Naive thymus-derived CD4-positive, alpha-beta T cell (primary cell): ENCODE results near the gene PDSS2. TPM values are rescaled to one million over a fixed set of nuclear protein-coding genes. Genes with fewer than 3 reads are reported as not detected.
"Not testable (repeated sequence)": the region's sequence is repeated elsewhere in the genome, so short reads cannot be mapped to it uniquely, and the experiment has no call there.

ENCODE experiments used
- ATAC-seq: fragments of 150-1000 bp; cut with Tn5 transposase; 2 replicates; pipeline ENCODE4 v1.10.0; 2021; ENCODE audit warnings: mild to moderate bottlenecking, moderate library complexity
- CTCF ChIA-PET: fragments of 350-600 bp; sonication (Branson Sonifier 250); formaldehyde crosslinking; loops from one replicate; lab custom pipeline; 2021; ENCODE audit warnings: antibody characterized with exemption; lab: Charles Lee
- POLR2A ChIA-PET: fragments of 350-600 bp; sonication (Branson Sonifier 250); formaldehyde crosslinking; loops from one replicate; lab custom pipeline; 2021; ENCODE audit warnings: antibody characterized with exemption, inconsistent platforms; lab: Charles Lee
- DNase-seq, 9 donors: peaks; one replicate each; pipeline versions ENCODE4 v3.0.0 to v3.0.0-alpha.2; 2020 to 2022; ENCODE audit warnings: mixed read lengths in 1 of 9
- H3K27ac ChIP-seq: one replicate; pipeline ENCODE4 v1.7.0; 2013; ENCODE audit warnings: mild to moderate bottlenecking, low read depth, low read length, moderate library complexity
- H3K27me3 ChIP-seq, 2 donors: one replicate each; pipeline ENCODE4 v1.7.0; 2013; ENCODE audit warnings: low read length in 2 of 2, mild to moderate bottlenecking in 2 of 2, moderate library complexity in 2 of 2; ENCODE audit not compliant: control insufficient read depth in 2 of 2, insufficient read depth in 2 of 2
- H3K36me3 ChIP-seq, 3 experiments: 1 replicate in 2 of 3; 2 replicates in 1 of 3; pipeline ENCODE4 v1.7.0; 2013; ENCODE audit warnings: low read length in 3 of 3, mild to moderate bottlenecking in 3 of 3, moderate library complexity in 1 of 3; ENCODE audit not compliant: insufficient read depth in 3 of 3, control insufficient read depth in 2 of 3
- H3K4me1 ChIP-seq, 2 donors: one replicate each; pipeline ENCODE4 v1.7.0; 2013; ENCODE audit warnings: low read length in 2 of 2, mild to moderate bottlenecking in 2 of 2, moderate library complexity in 1 of 2; ENCODE audit not compliant: control insufficient read depth in 2 of 2, insufficient read depth in 2 of 2
- H3K4me3 ChIP-seq: 2 replicates; pipeline ENCODE4 v1.7.0; 2013; ENCODE audit warnings: mild to moderate bottlenecking, low read length
- H3K9me3 ChIP-seq, 3 experiments: 1 replicate in 2 of 3; 2 replicates in 1 of 3; pipeline ENCODE4 v1.7.0; 2013; ENCODE audit warnings: low read length in 3 of 3; ENCODE audit not compliant: control insufficient read depth in 2 of 3
- H3K27ac Mint-ChIP-seq, 9 donors: one replicate each; pipeline ENCODE4 v1.8.0; 2020 to 2022; ENCODE audit warnings: mixed read lengths in 9 of 9, mild to moderate bottlenecking in 8 of 9, moderate library complexity in 5 of 9, inconsistent platforms in 2 of 9
- H3K27me3 Mint-ChIP-seq, 5 donors: one replicate each; pipeline ENCODE4 v1.8.0; 2021 to 2022; ENCODE audit warnings: mixed read lengths in 5 of 5, mild to moderate bottlenecking in 1 of 5
- H3K36me3 Mint-ChIP-seq, 5 donors: one replicate each; pipeline ENCODE4 v1.8.0; 2020 to 2022; ENCODE audit warnings: mixed read lengths in 5 of 5, mild to moderate bottlenecking in 3 of 5, inconsistent platforms in 1 of 5
- H3K4me1 Mint-ChIP-seq, 7 donors: one replicate each; pipeline ENCODE4 v1.8.0; 2020 to 2022; ENCODE audit warnings: mixed read lengths in 7 of 7, mild to moderate bottlenecking in 3 of 7, inconsistent platforms in 1 of 7
- H3K4me3 Mint-ChIP-seq, 10 donors: one replicate each; pipeline ENCODE4 v1.8.0; 2020 to 2022; ENCODE audit warnings: mild to moderate bottlenecking in 10 of 10, mixed read lengths in 10 of 10, moderate library complexity in 6 of 10, inconsistent platforms in 2 of 10
- H3K9me3 Mint-ChIP-seq, 11 donors: one replicate each; pipeline ENCODE4 v1.8.0; 2020 to 2022; ENCODE audit warnings: mixed read lengths in 11 of 11, mild to moderate bottlenecking in 4 of 11, inconsistent platforms in 1 of 11, moderate library complexity in 1 of 11
- intact Hi-C, 2 donors: fragments of 100-400 bp; cut with micrococcal nuclease; formaldehyde crosslinking; loops; one replicate each; pipeline ENCODE4 v1.15.1; 2023
- polyA plus RNA-seq, 2 donors: library from polyadenylated mRNA; unstranded; fragments of 300-500 nt; fragmentation: Illumina TruSeq; gene quantifications; one replicate each; pipeline ENCODE4 v1.2.3, GENCODE V29; 2021
- total RNA-seq, 6 experiments: library from RNA in 5 of 6; stranded (reverse) in 5 of 6; gene quantifications; 1 replicate in 5 of 6; 2 replicates in 1 of 6; pipeline ENCODE4 v1.2.3 and lab custom pipeline; 2021 to 2026

PDSS2 gene
- total and polyA plus RNA-seq, 7 experiments from 2014 or later: 12.0 to 16.6 (median 12.4) TPM

GRCh38 chr6:107369493-107369892 lies 89.9 kb downstream of the PDSS2 start:
- Histone ChIP-seq H3K4me1 (no peaks in the 10 kb centered on the region), H3K4me3 (no peak overlapping the region), H3K27me3 (no peaks in the 10 kb centered on the region), H3K36me3 (no peaks in the 10 kb centered on the region), H3K9me3 (no peaks in the 10 kb centered on the region), H3K27ac (no peak overlapping the region)
- no peak for DNase-seq
- ChIA-PET CTCF (no interaction called here), POLR2A (no interaction called here)
- Mint-ChIP-seq H3K4me1 (peaks cover 0 to 12% (median 5%) of the 10 kb centered on the region in 7 donors), H3K4me3 (no peak overlapping the region), H3K27me3 (no peaks in the 10 kb centered on the region), H3K36me3 (peaks cover 0 to 26% (median 5%) of the 10 kb centered on the region in 5 donors), H3K27ac (no peak overlapping the region), H3K9me3 (peaks cover 0 to 6% (median 0%) of the 10 kb centered on the region in 11 donors)
- intact Hi-C loops: no loop called here
- ATAC-seq: no peak

- no peaks in the 10 kb centered on the region for H3K9me3 ChIP-seq
- peaks cover 0 to 10% (median 0%) of the 10 kb centered on the region in 11 donors for H3K9me3 Mint-ChIP-seq
- H3K36me3 Mint-ChIP-seq: peaks cover 5 to 33% (median 11%) of the 10 kb centered on the region in 5 donors
- no peaks in the 10 kb centered on the region for H3K27me3 ChIP-seq
- ChIA-PET CTCF (no interaction called here), POLR2A (no interaction called here)
- H3K4me1 Mint-ChIP-seq: peaks cover 0 to 12% (median 5%) of the 10 kb centered on the region in 7 donors
- H3K27ac Mint-ChIP-seq: no peak overlapping the region
- no peaks in the 10 kb centered on the region for H3K36me3 ChIP-seq
- no peak for DNase-seq
- no peaks in the 10 kb centered on the region for H3K27me3 Mint-ChIP-seq
- ATAC-seq: no peak
- H3K27ac ChIP-seq: no peak overlapping the region
- no peak overlapping the region for H3K4me3 Mint-ChIP-seq
- H3K4me3 ChIP-seq: no peak overlapping the region
- intact Hi-C loops: no loop called here
- no peaks in the 10 kb centered on the region for H3K4me1 ChIP-seq
Measured at GRCh38 chr6:107368471-107368870, 90.9 kb downstream of the PDSS2 start.

- intact Hi-C loops, H3K9me3 ChIP-seq, CTCF ChIA-PET, H3K36me3 ChIP-seq, H3K27ac Mint-ChIP-seq, H3K4me3 Mint-ChIP-seq, DNase-seq, POLR2A ChIA-PET, ATAC-seq, H3K27me3 ChIP-seq, H3K4me3 ChIP-seq, H3K27ac ChIP-seq, H3K4me1 ChIP-seq, H3K27me3 Mint-ChIP-seq, H3K4me1 Mint-ChIP-seq: not testable (repeated sequence)
- H3K36me3 Mint-ChIP-seq: peaks cover 19 to 53% (median 41%) of the 10 kb centered on the region in 5 donors
- peaks cover 0 to 27% (median 10%) of the 10 kb centered on the region in 11 donors for H3K9me3 Mint-ChIP-seq
Measured at GRCh38 chr6:107364173-107364572, 95.2 kb downstream of the PDSS2 start.

- no peak overlapping the region for H3K27ac ChIP-seq
- Mint-ChIP-seq H3K9me3 (peaks cover 0 to 20% (median 10%) of the 10 kb centered on the region in 11 donors), H3K27me3 (no peaks in the 10 kb centered on the region), H3K4me1 (peaks cover 0 to 7% (median 0%) of the 10 kb centered on the region in 7 donors), H3K27ac (no peak overlapping the region), H3K36me3 (peaks cover 19 to 53% (median 41%) of the 10 kb centered on the region in 5 donors), H3K4me3 (no peak overlapping the region)
- no peaks in the 10 kb centered on the region for H3K27me3 ChIP-seq
- CTCF ChIA-PET: no interaction called here
- no peak for DNase-seq
- intact Hi-C loops: no loop called here
- H3K4me1 ChIP-seq: no peaks in the 10 kb centered on the region
- POLR2A ChIA-PET: no interaction called here
- no peak for ATAC-seq
- peaks cover 0 to 7% (median 4%) of the 10 kb centered on the region in 3 experiments for H3K36me3 ChIP-seq
- no peak overlapping the region for H3K4me3 ChIP-seq
- H3K9me3 ChIP-seq: peaks cover 0 to 6% (median 0%) of the 10 kb centered on the region in 3 experiments
Measured at GRCh38 chr6:107361753-107362604, 97.4 kb downstream of the PDSS2 start.

- Histone ChIP-seq H3K9me3 (peaks cover 0 to 6% (median 0%) of the 10 kb centered on the region in 3 experiments), H3K4me3 (no peak overlapping the region), H3K4me1 (no peaks in the 10 kb centered on the region), H3K36me3 (peaks cover 0 to 7% (median 4%) of the 10 kb centered on the region in 3 experiments), H3K27ac (no peak overlapping the region), H3K27me3 (no peaks in the 10 kb centered on the region)
- peaks cover 0 to 20% (median 10%) of the 10 kb centered on the region in 11 donors for H3K9me3 Mint-ChIP-seq
- H3K4me3 Mint-ChIP-seq: no peak overlapping the region
- H3K36me3 Mint-ChIP-seq: peaks cover 19 to 44% (median 34%) of the 10 kb centered on the region in 5 donors
- no peaks in the 10 kb centered on the region for H3K27me3 Mint-ChIP-seq
- ChIA-PET POLR2A (no interaction called here), CTCF (no interaction called here)
- H3K27ac Mint-ChIP-seq: no peak overlapping the region
- H3K4me1 Mint-ChIP-seq: no peaks in the 10 kb centered on the region
- intact Hi-C loops: no loop called here
- ATAC-seq (no peak), DNase-seq (no peak)
Measured at GRCh38 chr6:107360476-107360875, 98.9 kb downstream of the PDSS2 start.

GRCh38 chr6:107357842-107358241 lies 101.5 kb downstream of the PDSS2 start:
- intact Hi-C loops: no loop called here
- CTCF ChIA-PET: no interaction called here
- H3K4me1 Mint-ChIP-seq: peaks cover 0 to 5% (median 0%) of the 10 kb centered on the region in 7 donors
- H3K9me3 Mint-ChIP-seq: peaks cover 0 to 10% (median 5%) of the 10 kb centered on the region in 11 donors
- H3K27me3 ChIP-seq: no peaks in the 10 kb centered on the region
- ATAC-seq (no peak), DNase-seq (no peak)
- H3K9me3 ChIP-seq: peaks cover 0 to 1% (median 0%) of the 10 kb centered on the region in 3 experiments
- H3K36me3 ChIP-seq: peaks cover 0 to 4% (median 2%) of the 10 kb centered on the region in 3 experiments
- no peak overlapping the region for H3K4me3 ChIP-seq
- H3K4me1 ChIP-seq: no peaks in the 10 kb centered on the region
- peaks cover 9 to 31% (median 22%) of the 10 kb centered on the region in 5 donors for H3K36me3 Mint-ChIP-seq
- no peak overlapping the region for H3K4me3 Mint-ChIP-seq
- H3K27ac Mint-ChIP-seq: no peak overlapping the region
- H3K27me3 Mint-ChIP-seq: no peaks in the 10 kb centered on the region
- no peak overlapping the region for H3K27ac ChIP-seq
- POLR2A ChIA-PET: no interaction called here
